T-cell (primary cell): ENCODE data around the gene BNC2. TPM values are rescaled to one million over a fixed set of nuclear protein-coding genes. Genes with fewer than 3 reads are reported as not detected.

Source experiments
- ATAC-seq, 4 experiments: fragments of 200-7000 bp in 3 of 4; fragments of 150-1000 bp in 1 of 4; cut with Tn5 transposase; replicated peaks in 1 of 4; 1 replicate in 3 of 4; 2 replicates in 1 of 4; pipeline ENCODE4 v1.10.0; 2021; ENCODE audit warnings: moderate library complexity in 3 of 4, mild to moderate bottlenecking in 2 of 4, moderate number of reproducible peaks in 1 of 4
- CTCF ChIA-PET, 2 donors: fragments of 300-600 bp; sonication (Branson Sonifier 250); formaldehyde crosslinking; loops; one replicate each; lab custom pipeline; 2022; ENCODE audit warnings: antibody characterized with exemption in 2 of 2; lab: Charles Lee
- POLR2A ChIA-PET, 2 donors: fragments of 300-600 bp; sonication (Branson Sonifier 250); formaldehyde crosslinking; loops; one replicate each; lab custom pipeline; 2022; ENCODE audit warnings: antibody characterized with exemption in 2 of 2; lab: Charles Lee
- DNase-seq, 35 experiments: peaks; one replicate each; pipeline versions ENCODE4 v3.0.0 to v3.0.0-alpha.2; 2013 to 2023
- H3K27ac ChIP-seq: one replicate; pipeline ENCODE4 v1.5.1; 2013; ENCODE audit warnings: low read length
- H3K27me3 ChIP-seq, 2 experiments: replicated peaks in 1 of 2; 1 replicate in 1 of 2; 2 replicates in 1 of 2; pipeline versions ENCODE4 v1.6.1 to v1.7.0; 2013; ENCODE audit warnings: low read length in 1 of 2, mixed read lengths in 1 of 2; ENCODE audit not compliant: control insufficient read depth in 2 of 2, insufficient read depth in 2 of 2; ENCODE audit errors: extremely low read depth in 1 of 2
- H3K36me3 ChIP-seq, 2 donors: 1 replicate in 1 of 2; 2 replicates in 1 of 2; pipeline versions ENCODE4 v1.6.1 to v1.7.0; 2013; ENCODE audit warnings: low read length in 1 of 2; ENCODE audit not compliant: control insufficient read depth in 2 of 2, insufficient read depth in 1 of 2; ENCODE audit errors: extremely low read depth in 1 of 2
- H3K4me1 ChIP-seq, 2 experiments: 1 replicate in 1 of 2; 2 replicates in 1 of 2; pipeline versions ENCODE4 v1.6.1 to v1.7.0; 2013; ENCODE audit warnings: low read length in 2 of 2, mixed read lengths in 1 of 2; ENCODE audit not compliant: insufficient read depth in 2 of 2, control insufficient read depth in 1 of 2; ENCODE audit errors: extremely low read depth in 1 of 2
- H3K4me3 ChIP-seq, 2 donors: 1 replicate in 1 of 2; 2 replicates in 1 of 2; pipeline versions ENCODE4 v1.5.1 to v1.7.0; 2013; ENCODE audit warnings: mild to moderate bottlenecking in 2 of 2, low read length in 1 of 2, moderate library complexity in 1 of 2; ENCODE audit not compliant: control insufficient read depth in 1 of 2; ENCODE audit errors: extremely low read depth in 1 of 2
- H3K9me3 ChIP-seq: 2 replicates; pipeline ENCODE4 v1.7.0; 2013
- H3K27ac Mint-ChIP-seq, 2 donors: one replicate each; pipeline ENCODE4 v1.8.0; 2020 to 2021; ENCODE audit warnings: mild to moderate bottlenecking in 2 of 2, mixed read lengths in 2 of 2
- H3K27me3 Mint-ChIP-seq, 2 donors: one replicate each; pipeline ENCODE4 v1.8.0; 2021 to 2022; ENCODE audit warnings: mixed read lengths in 2 of 2
- H3K36me3 Mint-ChIP-seq: one replicate; pipeline ENCODE4 v1.8.0; 2021; ENCODE audit warnings: mixed read lengths
- H3K4me1 Mint-ChIP-seq, 3 donors: one replicate each; pipeline ENCODE4 v1.8.0; 2020 to 2022; ENCODE audit warnings: mixed read lengths in 3 of 3, mild to moderate bottlenecking in 1 of 3
- H3K4me3 Mint-ChIP-seq, 3 donors: one replicate each; pipeline ENCODE4 v1.8.0; 2020 to 2022; ENCODE audit warnings: mild to moderate bottlenecking in 3 of 3, mixed read lengths in 3 of 3, moderate library complexity in 3 of 3
- H3K9me3 Mint-ChIP-seq, 3 donors: one replicate each; pipeline ENCODE4 v1.8.0; 2020 to 2022; ENCODE audit warnings: mixed read lengths in 3 of 3
- WGBS: methylation state at CpG from one replicate; pipeline ENCODE4 v1.1.5; 2013; ENCODE audit warnings: missing lambda C conversion rate; ENCODE audit not compliant: insufficient coverage; 5-methylcytosine and 5-hydroxymethylcytosine counted together
- total RNA-seq, 35 experiments: library from RNA in 6 of 35; stranded (reverse) in 6 of 35; fragments of 120-200 nt in 1 of 35; gene quantifications; one replicate each; pipeline versions ENCODE4 v1.2.1 to v1.2.4 and lab custom pipeline; 2013 to 2026

Gene BNC2
- total RNA-seq, 5 donors from 2014 or later (not counting 1 experiment from before 2014, with no cell fraction given) = 0.03 to 2.1 (median 0.57) TPM

DNA sequence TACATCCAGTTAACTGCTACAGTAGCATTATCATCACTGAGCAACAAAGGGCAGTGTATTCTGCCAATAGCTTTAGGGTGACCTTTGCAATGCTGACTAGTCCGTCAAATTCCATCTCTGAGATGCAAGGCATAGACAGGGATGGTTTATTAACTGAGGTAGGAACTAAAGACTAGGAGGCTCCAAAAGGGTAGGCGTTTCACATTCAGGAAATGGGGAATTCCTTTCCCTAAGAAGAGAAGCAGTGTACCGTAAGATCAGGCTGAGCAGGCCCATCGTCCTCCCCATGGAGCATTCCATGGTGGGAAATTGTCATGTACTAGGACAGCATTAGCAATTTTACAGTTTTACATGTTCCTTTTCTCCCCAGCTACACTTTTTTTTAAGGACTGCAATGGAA, 157.7 kb downstream of the BNC2 start:
- Mint-ChIP-seq H3K4me1 (peaks cover 0 to 2% (median 0%) of the 10 kb centered on the region in 3 donors), H3K4me3 (no peak overlapping the region), H3K27me3 (no peaks in the 10 kb centered on the region), H3K36me3 (no peaks in the 10 kb centered on the region), H3K27ac (no peak overlapping the region), H3K9me3 (peaks cover under 1 to 8% (median 2%) of the 10 kb centered on the region in 3 donors)
- DNase-seq = no peak
- 80% methylated on average over 2 of the region's 4 CpGs for WGBS
- Histone ChIP-seq H3K9me3 (no peaks in the 10 kb centered on the region), H3K36me3 (no peaks in the 10 kb centered on the region), H3K4me1 (no peaks in the 10 kb centered on the region), H3K4me3 (no peak overlapping the region), H3K27ac (no peak overlapping the region), H3K27me3 (no peaks in the 10 kb centered on the region)
- ChIA-PET CTCF (no interaction called here), POLR2A (no interaction called here)
- no peak for ATAC-seq

DNA sequence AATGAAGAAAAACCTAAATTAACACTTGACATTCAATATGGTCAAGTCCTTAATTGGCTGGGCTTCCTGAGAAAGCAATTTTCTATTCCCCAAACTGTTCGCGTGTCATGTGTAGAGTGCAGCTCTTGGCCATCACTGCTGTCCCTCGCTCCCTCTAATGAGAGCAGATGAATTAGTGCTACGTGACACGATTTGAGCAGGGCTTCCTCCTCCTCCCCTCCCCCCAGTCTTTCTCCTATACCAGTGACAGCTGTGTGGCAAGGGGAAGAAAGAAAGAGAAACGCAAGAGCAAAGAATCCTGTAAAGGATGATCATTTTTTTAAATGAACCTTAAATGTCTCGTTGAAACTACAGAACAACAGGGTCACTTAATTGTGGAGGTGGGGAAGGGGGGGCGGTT, 159.6 kb downstream of the BNC2 start:
- peaks cover 0 to 8% (median 2%) of the 10 kb centered on the region in 3 donors for H3K9me3 Mint-ChIP-seq
- no peak overlapping the region for H3K27ac ChIP-seq
- no peaks in the 10 kb centered on the region for H3K27me3 Mint-ChIP-seq
- WGBS = no CpG with 5 or more reads among the region's 8 CpGs
- ChIA-PET CTCF (no interaction called here), POLR2A (no interaction called here)
- no peak for DNase-seq
- H3K36me3 Mint-ChIP-seq = no peaks in the 10 kb centered on the region
- peaks cover 0 to 2% (median 0%) of the 10 kb centered on the region in 3 donors for H3K4me1 Mint-ChIP-seq
- H3K4me1 ChIP-seq = no peaks in the 10 kb centered on the region
- no peak overlapping the region for H3K4me3 ChIP-seq
- no peaks in the 10 kb centered on the region for H3K36me3 ChIP-seq
- H3K9me3 ChIP-seq = no peaks in the 10 kb centered on the region
- ATAC-seq = no peak
- no peak overlapping the region for H3K27ac Mint-ChIP-seq
- no peaks in the 10 kb centered on the region for H3K27me3 ChIP-seq
- H3K4me3 Mint-ChIP-seq = no peak overlapping the region

DNA sequence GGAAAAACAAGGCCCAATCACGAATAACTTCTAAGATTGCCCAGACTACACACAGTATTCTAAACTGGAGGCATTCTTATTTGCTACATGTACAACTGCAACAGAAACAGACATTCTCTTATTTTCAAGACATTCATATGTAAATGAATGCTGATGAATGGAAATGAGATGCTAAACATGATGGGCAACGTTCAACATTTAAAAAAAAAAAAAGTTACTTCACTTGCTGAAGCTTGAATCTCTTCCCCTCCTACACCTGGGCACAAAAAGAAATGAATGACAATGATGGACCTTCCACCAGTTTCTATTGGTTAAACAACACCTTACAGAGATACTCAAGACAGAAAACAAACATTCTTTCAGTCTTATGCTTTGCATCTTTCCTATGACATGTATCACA, 160.5 kb downstream of the BNC2 start:
- H3K9me3 Mint-ChIP-seq = peaks cover 0 to 8% (median 2%) of the 10 kb centered on the region in 3 donors
- ChIA-PET CTCF (no interaction called here), POLR2A (no interaction called here)
- no peaks in the 10 kb centered on the region for H3K27me3 Mint-ChIP-seq
- no peak for DNase-seq
- H3K27ac ChIP-seq = no peak overlapping the region
- no peaks in the 10 kb centered on the region for H3K9me3 ChIP-seq
- H3K4me1 Mint-ChIP-seq = peaks cover 0 to 2% (median 0%) of the 10 kb centered on the region in 3 donors
- WGBS = no CpG with 5 or more reads among the region's 2 CpGs
- H3K4me1 ChIP-seq = no peaks in the 10 kb centered on the region
- no peaks in the 10 kb centered on the region for H3K36me3 ChIP-seq
- H3K27me3 ChIP-seq = no peaks in the 10 kb centered on the region
- no peak overlapping the region for H3K27ac Mint-ChIP-seq
- ATAC-seq = no peak
- H3K4me3 Mint-ChIP-seq = no peak overlapping the region
- H3K4me3 ChIP-seq = no peak overlapping the region
- no peaks in the 10 kb centered on the region for H3K36me3 Mint-ChIP-seq

DNA sequence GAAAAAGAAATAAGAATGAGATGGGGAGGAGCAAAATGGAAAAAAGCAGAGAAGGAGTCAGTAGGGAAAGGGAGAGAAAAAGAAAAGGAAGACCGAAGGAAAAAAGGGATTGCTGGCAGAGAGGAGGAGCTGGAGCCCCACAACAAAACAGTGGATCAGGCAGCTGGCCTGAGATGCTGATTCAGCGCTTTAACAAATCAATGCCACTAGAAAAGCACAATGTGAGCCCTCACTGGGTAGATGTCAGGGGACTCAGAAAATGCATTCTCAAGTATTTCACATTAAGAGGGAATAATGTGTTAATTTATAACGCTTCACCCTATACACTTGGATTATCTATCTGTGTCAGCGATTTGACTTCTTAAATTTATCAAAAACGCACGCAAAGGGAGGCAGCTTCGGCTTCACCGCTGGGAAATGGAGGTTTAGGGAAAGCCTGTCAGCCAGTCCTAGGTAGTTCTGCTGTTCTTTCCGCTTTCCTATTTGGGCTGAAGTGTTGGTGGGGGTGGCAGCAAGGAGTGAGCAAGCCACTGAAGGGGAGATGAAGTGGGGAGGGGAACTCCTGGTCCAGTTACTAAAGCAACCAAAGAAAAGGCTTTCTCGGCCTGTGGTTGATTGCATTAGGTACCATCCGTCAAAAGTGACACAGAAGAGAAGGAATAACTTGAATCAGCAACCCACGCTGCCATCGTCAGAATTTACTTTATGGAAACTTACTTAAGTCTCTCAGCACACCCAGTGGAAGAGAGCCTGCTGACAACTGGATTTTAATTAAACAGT, 161.6 kb downstream of the BNC2 start:
- no peak for ATAC-seq
- CTCF ChIA-PET = no interaction called here
- POLR2A ChIA-PET = no interaction called here

DNA sequence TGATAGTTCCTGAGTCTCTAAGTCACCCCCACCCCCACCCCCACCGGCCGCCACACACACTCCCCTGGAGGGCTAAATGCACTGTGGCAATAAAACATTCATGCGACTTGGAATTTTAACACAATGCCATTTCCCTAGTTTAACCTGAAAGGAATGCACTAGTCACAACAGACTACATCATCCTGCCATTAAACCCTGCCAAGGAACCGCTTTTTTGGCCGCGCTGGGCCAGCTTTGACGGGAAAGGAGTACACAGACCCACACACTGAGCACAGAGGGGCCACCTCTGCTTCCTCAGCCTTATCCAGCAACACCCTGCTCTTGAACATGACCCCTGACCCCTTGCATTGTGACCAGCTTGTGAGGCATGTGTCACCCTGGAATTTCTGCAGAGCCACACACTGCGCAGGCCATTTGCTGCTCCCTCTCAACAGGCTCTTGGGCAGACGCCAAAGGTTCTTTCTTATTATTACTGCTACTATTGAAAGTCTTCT, 165.3 kb downstream of the BNC2 start:
- Mint-ChIP-seq H3K36me3 (no peaks in the 10 kb centered on the region), H3K27me3 (no peaks in the 10 kb centered on the region), H3K4me3 (no peak overlapping the region), H3K4me1 (peaks cover 0 to 2% (median 0%) of the 10 kb centered on the region in 3 donors), H3K9me3 (peaks cover 0 to 5% (median 0%) of the 10 kb centered on the region in 3 donors), H3K27ac (no peak overlapping the region)
- no peak for ATAC-seq
- 82% methylated on average over 2 of the region's 9 CpGs for WGBS
- DNase-seq = no peak
- Histone ChIP-seq H3K9me3 (no peaks in the 10 kb centered on the region), H3K27ac (no peak overlapping the region), H3K27me3 (no peaks in the 10 kb centered on the region), H3K4me1 (no peaks in the 10 kb centered on the region), H3K36me3 (no peaks in the 10 kb centered on the region), H3K4me3 (no peak overlapping the region)
- ChIA-PET CTCF (no interaction called here), POLR2A (no interaction called here)

More for the DNA sequence above, 161.6 kb downstream of the BNC2 start:
- Mint-ChIP-seq H3K9me3 (peaks cover 0 to 8% (median under 1%) of the 10 kb centered on the region in 3 donors), H3K4me3 (no peak overlapping the region), H3K27ac (no peak overlapping the region), H3K27me3 (no peaks in the 10 kb centered on the region), H3K4me1 (peaks cover 0 to 2% (median 0%) of the 10 kb centered on the region in 3 donors), H3K36me3 (no peaks in the 10 kb centered on the region)
- no peak overlapping the region for H3K27ac ChIP-seq
- no peaks in the 10 kb centered on the region for H3K4me1 ChIP-seq
- H3K27me3 ChIP-seq = no peaks in the 10 kb centered on the region
- H3K36me3 ChIP-seq = no peaks in the 10 kb centered on the region
- WGBS = 73% methylated on average over 10 of the region's 13 CpGs
- DNase-seq = no peak
- H3K4me3 ChIP-seq = no peak overlapping the region
- H3K9me3 ChIP-seq = no peaks in the 10 kb centered on the region

DNA sequence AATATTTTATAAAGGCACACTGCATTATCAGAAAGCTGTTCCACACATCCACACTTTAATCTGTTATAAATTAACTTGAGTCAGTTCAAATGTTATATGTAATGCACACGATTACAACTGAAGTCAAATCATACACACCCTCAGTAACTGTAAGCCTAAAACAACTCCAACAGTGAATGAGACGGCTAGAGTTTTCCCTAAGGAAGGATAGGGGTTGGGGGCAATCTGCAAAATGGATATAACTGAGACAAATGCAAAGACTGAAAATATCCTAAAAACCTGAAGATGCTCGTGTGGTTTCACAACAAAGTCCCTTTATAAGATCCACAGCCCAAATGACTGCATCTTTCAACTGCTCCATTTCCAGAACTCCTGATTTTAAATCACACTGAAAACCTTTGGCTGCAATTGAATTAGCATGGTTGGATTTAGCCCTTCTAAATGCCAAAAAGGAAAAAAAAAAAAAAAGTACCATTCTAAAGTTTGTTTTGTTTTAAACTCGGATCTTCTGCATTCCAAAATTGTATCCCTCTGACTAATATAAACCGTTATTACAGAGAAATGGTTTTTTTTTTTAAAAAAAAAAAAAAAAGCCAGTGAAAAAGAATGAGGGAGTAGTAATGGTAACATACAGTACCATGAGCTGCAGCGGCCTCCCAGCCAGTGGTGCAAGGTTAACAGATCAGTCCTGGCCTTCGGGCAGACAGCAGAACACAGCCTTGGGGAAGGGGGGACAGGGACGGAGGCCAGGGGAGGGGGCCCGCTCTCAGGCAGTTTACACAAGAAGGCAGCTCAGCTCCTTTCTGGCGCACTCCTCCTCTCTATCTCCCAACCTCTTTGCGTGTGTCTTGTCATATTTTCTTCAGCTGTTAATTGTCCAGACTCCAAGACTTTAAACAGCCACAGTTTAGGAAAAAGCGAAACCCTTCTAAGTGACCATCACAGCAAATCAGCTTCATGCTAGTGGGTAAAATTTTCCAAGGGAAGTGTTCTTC, 166.1 kb downstream of the BNC2 start:
- no peaks in the 10 kb centered on the region for H3K9me3 ChIP-seq
- no peak overlapping the region for H3K4me3 Mint-ChIP-seq
- H3K4me1 ChIP-seq = no peaks in the 10 kb centered on the region
- POLR2A ChIA-PET = no interaction called here
- DNase-seq = no peak
- H3K27me3 ChIP-seq = no peaks in the 10 kb centered on the region
- ATAC-seq = no peak
- no peak overlapping the region for H3K27ac ChIP-seq
- H3K9me3 Mint-ChIP-seq = peaks cover 3 to 5% (median 3%) of the 10 kb centered on the region in 3 donors
- CTCF ChIA-PET = no interaction called here
- H3K4me1 Mint-ChIP-seq = peaks cover 0 to 2% (median 0%) of the 10 kb centered on the region in 3 donors
- H3K36me3 ChIP-seq = no peaks in the 10 kb centered on the region
- H3K27me3 Mint-ChIP-seq = no peaks in the 10 kb centered on the region
- H3K4me3 ChIP-seq = no peak overlapping the region
- WGBS = 100% methylated on average over 1 of the region's 12 CpGs
- no peak overlapping the region for H3K27ac Mint-ChIP-seq
- no peaks in the 10 kb centered on the region for H3K36me3 Mint-ChIP-seq
